Activated naive CD4-positive, alpha-beta T cell treated with anti-CD3 and anti-CD28 coated beads, Interleukin-2, amount 50 U/mL, for 72 hours (primary cell): Measurements from ENCODE around the gene INPP5A. TPM values are rescaled to one million over a fixed set of nuclear protein-coding genes. Genes with fewer than 3 reads are reported as not detected.
"Not testable (repeated sequence)": the region's sequence is repeated elsewhere in the genome, so short reads cannot be mapped to it uniquely, and the experiment has no call there.

Source experiments
- ATAC-seq, 2 donors: fragments of 150-1000 bp; cut with Tn5 transposase; 2 replicates each; pipeline ENCODE4 v1.10.0; 2021; ENCODE audit warnings: mild to moderate bottlenecking in 2 of 2, moderate library complexity in 2 of 2
- DNase-seq, 2 donors: peaks; one replicate each; pipeline ENCODE4 v3.0.0; 2021 to 2022; ENCODE audit warnings: low spot score in 2 of 2
- H3K27ac Mint-ChIP-seq, 2 donors: one replicate each; pipeline ENCODE4 v1.8.0; 2022; ENCODE audit warnings: mild to moderate bottlenecking in 2 of 2, mixed read lengths in 2 of 2
- H3K36me3 Mint-ChIP-seq, 2 donors: one replicate each; pipeline ENCODE4 v1.8.0; 2022; ENCODE audit warnings: mixed read lengths in 2 of 2
- H3K9me3 Mint-ChIP-seq, 2 donors: one replicate each; pipeline ENCODE4 v1.8.0; 2022; ENCODE audit warnings: mixed read lengths in 2 of 2
- total RNA-seq, 2 donors: library from RNA; stranded (reverse); gene quantifications; one replicate each; pipeline ENCODE4 v1.2.3, GENCODE V29; 2022

Gene INPP5A, protein sequence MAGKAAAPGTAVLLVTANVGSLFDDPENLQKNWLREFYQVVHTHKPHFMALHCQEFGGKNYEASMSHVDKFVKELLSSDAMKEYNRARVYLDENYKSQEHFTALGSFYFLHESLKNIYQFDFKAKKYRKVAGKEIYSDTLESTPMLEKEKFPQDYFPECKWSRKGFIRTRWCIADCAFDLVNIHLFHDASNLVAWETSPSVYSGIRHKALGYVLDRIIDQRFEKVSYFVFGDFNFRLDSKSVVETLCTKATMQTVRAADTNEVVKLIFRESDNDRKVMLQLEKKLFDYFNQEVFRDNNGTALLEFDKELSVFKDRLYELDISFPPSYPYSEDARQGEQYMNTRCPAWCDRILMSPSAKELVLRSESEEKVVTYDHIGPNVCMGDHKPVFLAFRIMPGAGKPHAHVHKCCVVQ
- total RNA-seq = 10 to 100 TPM; 10.5 to 14.0 TPM

DNA sequence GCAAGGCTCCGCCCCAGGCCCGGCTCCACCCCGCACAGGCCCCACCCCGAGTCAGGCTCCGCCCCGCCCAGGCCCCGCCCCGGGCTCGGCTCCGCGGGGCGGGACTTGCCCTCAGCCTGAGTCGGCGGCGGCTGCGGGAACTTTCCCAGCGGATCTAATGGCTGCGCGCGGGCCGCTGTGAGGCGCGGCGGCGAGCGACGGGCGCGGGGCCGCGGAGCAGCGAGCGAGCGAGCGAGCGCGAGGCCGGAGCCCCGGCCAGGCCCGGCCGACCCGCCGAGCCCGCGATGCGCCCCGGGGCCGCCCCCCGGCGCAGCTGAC is at the start of gene INPP5A:
TSS of gene INPP5A (plus strand) at position 104 of the 318 bp plus-strand sequence. CDS start 310 bp downstream, outside the sequence.
- Mint-ChIP-seq H3K36me3 (peaks cover 5% of the 10 kb centered on the region in 2 donors), H3K9me3 (no peaks in the 10 kb centered on the region), H3K27ac (peak within 1 kb of the TSS; percentile 91 to 96)
- DNase-seq (no peak), ATAC-seq (peak; percentile 78 to 88)

DNA sequence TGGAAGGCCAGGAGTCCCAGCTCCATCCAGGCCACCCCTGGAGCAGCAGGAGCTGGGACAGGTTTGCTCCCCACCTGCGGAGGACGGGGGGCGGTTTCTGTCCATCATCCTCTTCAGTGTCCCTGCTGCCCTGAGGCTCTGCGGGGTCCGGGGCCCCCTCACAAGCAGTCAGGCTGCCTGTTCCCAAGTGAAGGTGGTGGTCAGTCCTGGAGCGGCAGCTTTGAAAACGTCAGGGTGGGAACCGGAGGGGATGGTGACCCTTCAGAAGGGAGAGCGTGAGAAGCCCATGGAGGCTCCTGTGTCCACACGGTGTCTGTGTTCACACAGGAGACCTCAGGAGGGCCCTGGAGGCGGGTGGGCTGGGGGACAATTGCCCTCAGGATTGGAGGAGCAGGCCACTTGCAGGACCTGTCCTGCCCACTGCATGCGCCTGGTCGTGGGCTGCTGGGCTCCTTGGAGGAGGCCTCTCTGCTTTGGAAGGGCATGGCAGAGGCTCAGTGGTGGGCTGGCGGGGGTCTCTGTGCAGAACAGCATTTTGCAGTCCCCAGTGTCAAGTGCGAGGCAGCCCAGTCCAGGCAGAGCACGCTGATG is 49.3 kb upstream of the INPP5A start:
- H3K27ac Mint-ChIP-seq = no peak overlapping the region
- H3K36me3 Mint-ChIP-seq = no peaks in the 10 kb centered on the region
- no peaks in the 10 kb centered on the region for H3K9me3 Mint-ChIP-seq
- ATAC-seq = no peak
- no peak for DNase-seq

DNA sequence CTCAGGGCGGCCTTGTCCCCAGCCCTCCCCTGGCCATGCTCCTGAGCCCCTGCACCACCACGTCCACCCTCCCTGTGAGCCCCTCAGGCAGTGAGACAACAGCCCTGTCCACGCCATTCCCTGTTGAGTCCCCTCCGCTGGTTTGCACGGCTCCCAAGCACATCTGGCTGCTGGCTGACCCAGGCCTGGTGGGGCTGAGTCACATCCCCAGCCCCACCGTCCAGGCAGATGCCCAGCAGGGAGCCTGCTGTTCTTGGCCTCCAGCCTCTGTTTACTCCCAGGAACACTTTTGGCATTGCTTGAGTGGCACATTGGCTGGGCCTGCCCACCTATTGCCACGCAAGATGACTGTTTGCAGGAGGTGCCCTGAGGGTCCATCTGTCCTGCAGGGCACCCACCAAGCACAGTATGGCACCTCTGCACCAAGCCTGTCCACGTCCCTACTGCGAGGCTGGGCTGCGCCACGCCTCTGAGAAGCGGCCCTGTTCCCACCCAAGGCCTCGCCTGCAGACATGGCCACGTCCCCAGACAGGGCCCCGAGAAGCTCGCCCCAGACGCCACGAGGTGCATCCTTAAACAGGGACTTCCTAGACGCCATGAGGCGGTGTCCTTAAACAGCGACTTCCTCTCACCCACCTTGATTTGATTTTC is 48.4 kb upstream of the INPP5A start:
- no peak for DNase-seq
- Mint-ChIP-seq H3K36me3 (no peaks in the 10 kb centered on the region), H3K27ac (no peak overlapping the region), H3K9me3 (no peaks in the 10 kb centered on the region)
- ATAC-seq = no peak

DNA sequence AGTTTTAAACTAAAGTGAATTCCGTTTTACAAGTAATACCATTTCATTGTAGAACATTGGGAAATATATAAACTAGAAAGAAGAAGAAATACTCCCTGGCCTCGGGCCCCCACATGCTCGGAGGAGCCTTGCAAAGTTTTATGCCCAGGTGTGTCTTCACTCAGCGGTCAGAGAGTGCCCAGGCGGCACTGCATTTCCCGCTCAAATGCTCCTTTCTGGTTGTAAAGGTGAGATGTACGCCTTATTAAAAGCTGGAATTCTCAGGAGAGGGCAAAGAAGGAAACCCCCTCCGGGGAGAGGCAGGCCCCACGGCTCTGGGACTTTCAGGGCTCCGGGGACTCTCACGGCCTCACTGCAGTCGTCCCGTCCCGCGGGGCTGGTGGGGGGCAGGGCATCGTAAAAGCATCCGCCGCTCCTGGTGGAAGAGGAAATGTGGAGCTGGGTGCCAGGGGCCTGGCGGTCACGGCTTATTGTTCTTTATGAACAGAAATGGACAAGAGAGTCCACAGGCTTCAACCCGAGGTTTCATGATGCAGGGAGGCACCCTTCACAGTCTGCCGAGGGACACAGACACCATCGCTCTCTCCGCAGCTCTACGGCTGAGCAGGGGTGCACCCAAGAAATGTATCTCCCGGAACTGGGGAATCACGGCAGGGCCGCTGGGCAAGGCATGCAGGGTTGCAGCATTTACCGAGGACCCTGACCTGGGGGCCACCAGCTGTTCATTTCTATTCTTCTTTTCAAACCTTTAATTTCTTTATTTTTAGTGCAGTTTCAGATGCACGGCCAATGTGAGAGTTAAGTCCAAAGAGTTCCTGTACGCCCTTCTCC is 47.7 kb upstream of the INPP5A start:
- H3K36me3 Mint-ChIP-seq = no peaks in the 10 kb centered on the region
- no peaks in the 10 kb centered on the region for H3K9me3 Mint-ChIP-seq
- H3K27ac Mint-ChIP-seq = no peak overlapping the region
- no peak for DNase-seq
- no peak for ATAC-seq

DNA sequence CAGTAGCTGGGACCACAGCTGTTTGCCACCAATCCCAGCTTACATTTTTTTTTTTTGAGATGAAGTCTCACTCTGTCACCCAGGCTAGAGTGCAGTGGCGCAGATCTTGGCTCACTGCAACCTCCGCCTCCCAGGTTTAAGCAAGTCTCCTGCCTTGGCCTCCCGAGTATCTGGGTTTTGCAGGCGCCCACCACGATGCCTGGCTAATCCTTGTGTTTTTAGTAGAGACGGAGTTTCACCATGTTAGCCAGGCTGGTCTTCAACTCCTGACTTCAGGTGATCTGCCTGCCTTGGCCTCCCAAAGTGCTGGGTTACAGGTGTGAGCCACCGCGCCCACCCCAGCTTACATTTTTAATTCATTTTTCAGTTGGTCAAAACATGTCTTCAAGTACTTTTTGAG is 46.1 kb upstream of the INPP5A start:
- H3K36me3 Mint-ChIP-seq, H3K9me3 Mint-ChIP-seq, ATAC-seq, H3K27ac Mint-ChIP-seq, DNase-seq: not testable (repeated sequence)

DNA sequence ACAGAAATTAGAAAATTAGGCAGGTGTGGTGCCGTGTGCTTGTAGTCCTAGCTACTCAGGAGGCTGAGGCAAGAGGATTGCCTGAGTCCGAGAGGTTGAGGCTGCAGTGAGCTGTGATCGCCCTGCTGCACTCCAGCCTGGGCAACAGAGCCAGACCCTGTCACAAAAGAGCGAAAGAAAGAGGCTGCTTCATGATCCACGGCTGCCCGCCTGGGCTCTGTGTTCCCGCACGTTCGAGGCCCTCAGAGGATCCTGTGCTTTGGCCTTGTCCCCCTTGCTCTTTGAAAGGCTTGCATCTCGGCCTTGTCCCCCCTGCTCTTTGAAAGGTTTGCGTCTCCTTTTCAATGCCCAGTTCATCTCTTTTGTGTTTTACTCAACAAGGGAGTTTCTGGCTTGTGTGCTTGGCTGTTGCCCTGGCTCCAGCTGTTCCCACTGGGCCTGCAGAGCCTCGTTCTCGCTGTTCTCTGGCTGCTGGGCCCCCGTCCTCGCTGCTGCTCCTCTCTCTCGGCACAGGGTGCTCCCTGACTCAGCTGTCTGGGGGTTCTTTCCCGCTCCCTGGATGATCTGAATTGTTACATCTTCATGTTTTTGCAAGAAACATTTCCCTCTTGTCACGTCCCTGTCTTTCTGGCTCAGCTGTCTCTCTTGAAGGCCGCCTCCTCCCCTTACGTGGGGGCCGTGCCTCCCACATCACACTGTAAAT is 45.1 kb upstream of the INPP5A start:
- H3K36me3 Mint-ChIP-seq = no peaks in the 10 kb centered on the region
- no peak for DNase-seq
- no peak for ATAC-seq
- H3K9me3 Mint-ChIP-seq = no peaks in the 10 kb centered on the region
- H3K27ac Mint-ChIP-seq = no peak overlapping the region

DNA sequence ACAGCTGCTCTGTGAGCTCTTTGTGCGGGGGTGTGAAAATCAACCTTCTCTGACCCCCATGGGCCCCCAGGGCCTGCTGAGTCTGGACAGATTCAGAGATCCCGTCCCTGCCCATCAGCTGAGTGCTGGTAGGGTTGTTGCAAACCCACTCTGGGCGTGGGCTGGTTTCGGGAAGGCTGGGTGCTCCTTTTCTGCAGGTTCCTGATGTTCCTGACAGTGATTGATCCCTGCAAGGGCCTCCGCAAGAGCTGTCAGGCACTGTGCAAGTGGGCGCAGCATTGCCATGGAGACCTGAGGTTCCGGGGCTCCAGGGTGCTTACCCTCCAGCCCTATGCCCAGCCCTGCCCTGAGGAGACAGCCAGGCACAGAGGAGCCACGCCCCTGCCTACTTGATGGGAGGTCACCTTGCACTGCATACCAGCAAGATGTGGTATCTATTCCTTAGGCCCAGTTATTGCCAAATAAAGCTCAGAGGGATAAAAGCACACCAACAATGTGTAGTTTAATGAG is 44.3 kb upstream of the INPP5A start:
- ATAC-seq (no peak), DNase-seq (no peak)
- Mint-ChIP-seq H3K27ac (peak overlapping the region in 1 of 2 donors; percentile 66), H3K36me3 (no peaks in the 10 kb centered on the region), H3K9me3 (no peaks in the 10 kb centered on the region)

DNA sequence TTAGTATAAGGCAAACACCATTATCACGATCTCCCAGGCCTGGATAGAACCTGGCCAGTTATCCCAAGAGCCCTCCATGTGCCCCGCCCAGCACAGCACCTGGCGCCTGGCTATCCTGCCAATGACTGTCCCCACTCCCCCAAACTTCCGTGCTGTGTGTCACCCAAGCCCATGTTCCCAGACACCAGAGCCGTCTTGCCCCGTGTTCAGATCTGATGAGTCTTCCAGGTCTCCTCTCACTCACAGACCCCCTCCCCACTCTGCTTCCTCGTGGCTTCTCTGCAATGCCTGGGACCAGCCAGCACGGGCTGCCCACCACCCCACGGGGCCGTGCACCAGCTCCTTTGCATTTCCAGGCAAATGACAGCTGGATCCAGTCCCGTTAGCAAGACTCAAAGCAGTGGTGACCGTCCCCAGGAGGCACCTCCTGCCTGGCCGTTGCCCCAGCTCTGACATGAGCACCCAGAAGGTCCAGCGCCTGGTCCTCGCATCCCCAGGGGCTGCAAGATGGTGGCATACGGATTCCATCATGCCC is 43.8 kb upstream of the INPP5A start:
- Mint-ChIP-seq H3K36me3 (no peaks in the 10 kb centered on the region), H3K27ac (no peak overlapping the region), H3K9me3 (no peaks in the 10 kb centered on the region)
- DNase-seq (no peak), ATAC-seq (no peak)

DNA sequence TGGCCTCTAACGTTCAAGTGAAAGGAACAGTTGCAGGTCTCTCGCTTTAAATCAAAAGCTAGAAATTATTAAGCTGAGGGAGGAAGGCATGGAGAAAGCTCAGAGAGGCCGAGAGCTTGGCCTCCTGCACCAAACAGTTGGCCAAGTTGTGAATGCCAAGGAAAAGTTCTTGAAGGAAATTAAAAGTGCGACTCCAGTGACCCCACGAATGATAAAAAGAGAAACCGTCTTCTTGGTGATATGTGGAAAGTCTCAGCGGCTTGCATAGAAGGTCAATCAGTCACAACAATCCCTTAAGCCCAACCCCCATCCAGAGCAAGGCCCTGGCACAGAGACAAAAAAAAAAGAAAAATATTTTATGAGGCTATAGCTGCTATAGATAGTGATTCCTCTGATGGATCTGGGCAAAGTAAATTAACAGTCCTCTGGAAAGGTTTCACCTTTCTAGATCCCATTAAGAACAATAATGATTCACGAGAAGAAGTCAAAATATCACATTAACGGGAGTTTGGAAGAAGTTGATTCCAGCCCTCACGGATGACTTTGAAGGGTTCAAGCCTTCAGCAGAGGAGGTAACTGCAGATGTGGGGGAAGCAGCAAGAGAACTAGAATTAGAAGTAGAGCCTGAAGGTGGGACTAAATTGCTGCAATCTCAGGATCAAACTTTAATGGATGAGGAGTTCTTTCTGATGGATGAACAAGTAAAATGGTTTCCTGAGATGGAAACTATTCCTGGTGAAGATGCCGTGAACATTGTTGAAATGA is 42.5 kb upstream of the INPP5A start:
- DNase-seq = no peak
- H3K36me3 Mint-ChIP-seq = no peaks in the 10 kb centered on the region
- H3K27ac Mint-ChIP-seq = no peak overlapping the region
- no peak for ATAC-seq
- H3K9me3 Mint-ChIP-seq = no peaks in the 10 kb centered on the region

DNA sequence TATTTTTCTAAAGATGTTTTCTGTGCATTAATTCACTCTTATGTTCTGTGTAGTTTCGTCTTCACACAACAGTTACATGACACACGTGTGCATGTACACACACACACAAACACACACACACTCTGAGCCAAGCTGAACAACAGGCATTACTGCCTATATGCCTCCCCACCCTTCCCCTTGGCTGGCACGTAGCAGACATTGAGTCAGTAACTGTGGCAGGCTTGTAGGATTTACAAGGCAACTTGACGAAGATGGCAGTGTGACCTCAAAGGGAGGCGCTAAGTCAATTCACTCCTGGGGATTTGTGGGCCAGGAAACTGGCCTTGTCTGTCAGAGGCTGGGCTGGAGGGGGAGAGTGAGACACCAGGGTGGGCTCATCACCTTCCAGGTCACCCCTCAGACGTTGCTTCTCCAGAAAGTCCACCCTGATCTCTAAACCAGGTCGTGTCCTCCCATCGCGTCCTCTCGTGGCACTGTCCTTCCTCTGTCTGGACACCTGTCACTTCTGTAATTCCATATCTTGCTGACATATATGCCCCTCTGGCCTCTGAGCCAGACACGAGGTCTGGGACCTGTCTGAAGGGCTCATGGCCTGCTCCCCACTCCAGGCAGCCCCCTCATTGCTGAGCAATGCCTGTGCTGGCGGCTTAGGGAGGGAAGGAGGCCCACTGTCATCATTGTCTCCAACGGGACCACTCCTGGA is 41.1 kb upstream of the INPP5A start:
- Mint-ChIP-seq H3K36me3 (no peaks in the 10 kb centered on the region), H3K9me3 (no peaks in the 10 kb centered on the region), H3K27ac (no peak overlapping the region)
- no peak for ATAC-seq
- no peak for DNase-seq

DNA sequence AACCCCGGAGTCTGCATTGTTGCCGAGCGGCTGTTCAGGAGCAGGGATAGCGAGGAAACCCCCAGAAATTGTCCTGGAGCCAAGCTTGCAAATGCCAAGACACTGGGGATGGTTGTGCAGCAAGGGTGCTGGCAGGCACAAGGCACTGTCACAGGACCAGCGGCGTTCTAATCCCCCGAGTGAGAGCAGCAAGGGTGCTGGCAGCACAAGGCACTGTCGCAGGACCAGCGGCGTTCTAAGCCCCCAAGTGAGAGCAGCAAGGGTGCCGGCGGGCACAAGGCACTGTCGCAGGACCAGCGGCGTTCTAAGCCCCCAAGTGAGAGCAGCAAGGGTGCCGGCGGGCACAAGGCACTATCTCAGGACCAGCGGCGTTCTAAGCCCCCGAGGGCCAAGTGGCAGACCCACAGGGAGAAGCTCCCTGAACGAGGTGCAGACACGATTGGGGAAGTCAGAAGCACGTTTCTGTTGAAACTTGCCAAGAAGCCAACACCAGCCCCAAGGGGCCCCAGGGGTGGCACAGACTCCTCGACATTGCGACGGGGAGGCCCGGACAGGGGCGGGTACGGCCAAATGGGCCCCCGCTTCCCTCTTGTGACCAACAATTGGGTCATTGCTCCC is 40.4 kb upstream of the INPP5A start:
- Mint-ChIP-seq H3K36me3 (no peaks in the 10 kb centered on the region), H3K9me3 (no peaks in the 10 kb centered on the region), H3K27ac (no peak overlapping the region)
- no peak for ATAC-seq
- DNase-seq = no peak

DNA sequence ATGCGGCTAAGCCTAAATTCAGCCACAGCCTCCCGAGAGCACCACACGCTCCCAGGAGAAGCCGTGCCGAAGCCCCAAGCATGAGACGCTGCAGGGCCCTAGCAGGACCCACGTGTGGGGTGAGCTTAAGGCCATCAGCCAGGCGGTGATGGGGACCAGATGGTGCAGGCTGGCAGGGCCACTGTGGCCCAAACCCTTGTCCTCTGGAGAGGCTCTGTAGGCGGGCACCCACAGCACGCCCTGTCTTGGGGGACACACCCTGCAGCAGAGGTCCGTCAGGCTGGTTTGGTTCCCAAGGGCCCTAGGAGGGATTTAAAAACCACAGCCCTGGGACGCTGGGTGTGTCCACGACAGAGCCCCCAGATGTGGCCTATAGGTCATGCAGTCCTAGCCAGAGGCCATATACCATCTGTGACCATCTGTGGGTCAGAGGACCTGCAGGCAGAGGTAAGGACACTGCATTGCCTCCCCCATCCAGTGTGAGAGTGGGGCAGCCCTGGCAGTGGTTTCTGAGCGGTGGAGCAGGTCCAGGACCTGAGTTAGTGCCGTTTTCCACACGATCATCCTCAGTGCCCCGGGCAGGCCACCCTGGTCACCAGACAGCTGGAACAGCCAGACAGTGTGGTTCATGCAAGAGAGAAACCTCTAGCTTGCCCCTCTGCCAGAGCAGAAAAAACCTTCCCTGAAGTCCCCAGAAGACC is 39.6 kb upstream of the INPP5A start:
- Mint-ChIP-seq H3K36me3 (no peaks in the 10 kb centered on the region), H3K27ac (no peak overlapping the region), H3K9me3 (no peaks in the 10 kb centered on the region)
- ATAC-seq (no peak), DNase-seq (no peak)

DNA sequence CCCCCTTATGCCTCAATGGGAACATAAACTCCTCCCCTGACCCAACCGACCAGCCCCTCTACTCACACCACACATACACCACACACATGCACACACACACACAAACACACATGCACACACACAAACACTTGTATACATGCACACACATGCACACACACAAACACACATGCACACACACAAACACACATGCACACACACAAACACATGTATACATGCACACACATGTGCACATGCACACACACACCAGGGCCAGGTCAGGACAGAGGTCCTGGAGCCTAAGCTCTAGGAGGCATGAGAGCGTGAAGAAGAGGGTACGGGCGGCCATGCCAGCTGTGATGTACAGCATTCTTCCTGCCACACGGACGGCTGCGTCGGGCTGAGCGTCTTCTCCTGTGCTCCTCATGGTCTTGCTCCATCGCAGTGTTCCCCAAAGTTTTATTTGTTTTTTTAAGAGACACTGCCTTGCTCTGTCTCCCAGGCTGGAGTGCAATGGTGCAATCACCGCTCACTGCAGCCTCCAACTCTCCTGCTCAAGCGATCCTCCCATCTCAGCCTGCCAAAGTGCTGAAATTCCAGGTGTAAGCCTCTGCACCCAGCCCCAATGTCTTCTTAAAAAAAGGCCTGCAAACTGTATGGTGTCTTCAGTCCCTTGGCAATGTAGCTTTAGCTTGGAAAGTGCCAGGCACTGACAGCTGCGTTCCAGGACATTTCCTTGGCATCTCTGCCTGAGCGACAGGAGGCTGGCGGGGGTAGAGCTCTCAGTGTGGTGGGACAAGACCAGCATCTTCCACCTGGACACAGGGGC is 38.8 kb upstream of the INPP5A start:
- no peak for ATAC-seq
- DNase-seq = peak in 1 of 2 donors; percentile 33
- Mint-ChIP-seq H3K9me3 (no peaks in the 10 kb centered on the region), H3K36me3 (no peaks in the 10 kb centered on the region), H3K27ac (no peak overlapping the region)
